K562 (cell line): Measurements from ENCODE around the gene NUDT9. TPM values are rescaled to one million over a fixed set of nuclear protein-coding genes. Genes with fewer than 3 reads are reported as not detected.

Source experiments
- CBX3 ChIP-seq, 2 experiments: IDR thresholded peaks; 1 replicate in 1 of 2; 2 replicates in 1 of 2; pipeline ENCODE4 v1.6.1; 2012; ENCODE audit warnings: inconsistent platforms in 2 of 2, low read length in 2 of 2, borderline replicate concordance in 1 of 2, control low read depth in 1 of 2
- RERE ChIP-seq: sonication (generic); formaldehyde crosslinking; IDR thresholded peaks from 2 replicates; pipeline ENCODE4 v1.8.0; 2023; ENCODE audit warnings: missing genetic modification reagents, mild to moderate bottlenecking, borderline replicate concordance
- ZNF592 ChIP-seq: fragments of 450-650 bp; IDR thresholded peaks from 2 replicates; pipeline ENCODE4 v1.6.1; 2017; ENCODE audit warnings: antibody characterized with exemption, mild to moderate bottlenecking
- polyA plus RNA-seq, 8 experiments: library from polyadenylated mRNA; depleted of rRNA in 4 of 8; stranded (reverse) in 5 of 8; unstranded in 3 of 8; fragments of >200 nt; fragmentation: Nextera tagmentation in 2 of 8; fragmentation: Illumina TruSeq in 1 of 8; extraction: Ambion mirVana in 2 of 8; extraction: Trizol in 1 of 8; gene quantifications; 2 replicates each; pipeline versions ENCODE4 v1.2.1 to v1.2.3, GENCODE V29; 2011 to 2014; ENCODE audit warnings: inconsistent platforms in 1 of 8, missing spikeins in 1 of 8
- total RNA-seq, 7 experiments: library from RNA; depleted of rRNA in 6 of 7; stranded (reverse); fragments of >200 nt in 6 of 7; fragmentation: Illumina TruSeq in 2 of 7; extraction: Trizol in 2 of 7; gene quantifications; 2 replicates each; pipeline versions ENCODE4 v1.2.1 to v1.2.3, GENCODE V29; 2011 to 2021; ENCODE audit warnings: low replicate concordance in 1 of 7
- TF ChIP-seq, protein P1 (sequence below): fragments of 450-650 bp; IDR thresholded peaks from 2 replicates; pipeline ENCODE4 v1.6.1; 2016; ENCODE audit warnings: low read depth
- TF ChIP-seq, protein P2 (sequence below): fragments of 250-450 bp; sonication (Bioruptor Pico); IDR thresholded peaks from 2 replicates; pipeline ENCODE4 v1.8.0; 2022; ENCODE audit warnings: inconsistent platforms, mild to moderate bottlenecking, moderate library complexity, borderline replicate concordance

The NUDT9 gene
- total and polyA plus RNA-seq, 9 of the 15 experiments (the other 6 are each of a cell fraction or from before 2014, with no cell fraction given), result 8.5 to 20.8 (median 18.0) TPM

- TF ChIP-seq ZNF592 (no peak), CBX3 (IDR thresholded peaks at IDR 0.05; ENCODE audit: borderline replicate concordance in 1 of 2, low read length in 2 of 2) (no peak), RERE (CRISPR knock-in tag) (no peak)
- TF ChIP-seq, protein P1, sequence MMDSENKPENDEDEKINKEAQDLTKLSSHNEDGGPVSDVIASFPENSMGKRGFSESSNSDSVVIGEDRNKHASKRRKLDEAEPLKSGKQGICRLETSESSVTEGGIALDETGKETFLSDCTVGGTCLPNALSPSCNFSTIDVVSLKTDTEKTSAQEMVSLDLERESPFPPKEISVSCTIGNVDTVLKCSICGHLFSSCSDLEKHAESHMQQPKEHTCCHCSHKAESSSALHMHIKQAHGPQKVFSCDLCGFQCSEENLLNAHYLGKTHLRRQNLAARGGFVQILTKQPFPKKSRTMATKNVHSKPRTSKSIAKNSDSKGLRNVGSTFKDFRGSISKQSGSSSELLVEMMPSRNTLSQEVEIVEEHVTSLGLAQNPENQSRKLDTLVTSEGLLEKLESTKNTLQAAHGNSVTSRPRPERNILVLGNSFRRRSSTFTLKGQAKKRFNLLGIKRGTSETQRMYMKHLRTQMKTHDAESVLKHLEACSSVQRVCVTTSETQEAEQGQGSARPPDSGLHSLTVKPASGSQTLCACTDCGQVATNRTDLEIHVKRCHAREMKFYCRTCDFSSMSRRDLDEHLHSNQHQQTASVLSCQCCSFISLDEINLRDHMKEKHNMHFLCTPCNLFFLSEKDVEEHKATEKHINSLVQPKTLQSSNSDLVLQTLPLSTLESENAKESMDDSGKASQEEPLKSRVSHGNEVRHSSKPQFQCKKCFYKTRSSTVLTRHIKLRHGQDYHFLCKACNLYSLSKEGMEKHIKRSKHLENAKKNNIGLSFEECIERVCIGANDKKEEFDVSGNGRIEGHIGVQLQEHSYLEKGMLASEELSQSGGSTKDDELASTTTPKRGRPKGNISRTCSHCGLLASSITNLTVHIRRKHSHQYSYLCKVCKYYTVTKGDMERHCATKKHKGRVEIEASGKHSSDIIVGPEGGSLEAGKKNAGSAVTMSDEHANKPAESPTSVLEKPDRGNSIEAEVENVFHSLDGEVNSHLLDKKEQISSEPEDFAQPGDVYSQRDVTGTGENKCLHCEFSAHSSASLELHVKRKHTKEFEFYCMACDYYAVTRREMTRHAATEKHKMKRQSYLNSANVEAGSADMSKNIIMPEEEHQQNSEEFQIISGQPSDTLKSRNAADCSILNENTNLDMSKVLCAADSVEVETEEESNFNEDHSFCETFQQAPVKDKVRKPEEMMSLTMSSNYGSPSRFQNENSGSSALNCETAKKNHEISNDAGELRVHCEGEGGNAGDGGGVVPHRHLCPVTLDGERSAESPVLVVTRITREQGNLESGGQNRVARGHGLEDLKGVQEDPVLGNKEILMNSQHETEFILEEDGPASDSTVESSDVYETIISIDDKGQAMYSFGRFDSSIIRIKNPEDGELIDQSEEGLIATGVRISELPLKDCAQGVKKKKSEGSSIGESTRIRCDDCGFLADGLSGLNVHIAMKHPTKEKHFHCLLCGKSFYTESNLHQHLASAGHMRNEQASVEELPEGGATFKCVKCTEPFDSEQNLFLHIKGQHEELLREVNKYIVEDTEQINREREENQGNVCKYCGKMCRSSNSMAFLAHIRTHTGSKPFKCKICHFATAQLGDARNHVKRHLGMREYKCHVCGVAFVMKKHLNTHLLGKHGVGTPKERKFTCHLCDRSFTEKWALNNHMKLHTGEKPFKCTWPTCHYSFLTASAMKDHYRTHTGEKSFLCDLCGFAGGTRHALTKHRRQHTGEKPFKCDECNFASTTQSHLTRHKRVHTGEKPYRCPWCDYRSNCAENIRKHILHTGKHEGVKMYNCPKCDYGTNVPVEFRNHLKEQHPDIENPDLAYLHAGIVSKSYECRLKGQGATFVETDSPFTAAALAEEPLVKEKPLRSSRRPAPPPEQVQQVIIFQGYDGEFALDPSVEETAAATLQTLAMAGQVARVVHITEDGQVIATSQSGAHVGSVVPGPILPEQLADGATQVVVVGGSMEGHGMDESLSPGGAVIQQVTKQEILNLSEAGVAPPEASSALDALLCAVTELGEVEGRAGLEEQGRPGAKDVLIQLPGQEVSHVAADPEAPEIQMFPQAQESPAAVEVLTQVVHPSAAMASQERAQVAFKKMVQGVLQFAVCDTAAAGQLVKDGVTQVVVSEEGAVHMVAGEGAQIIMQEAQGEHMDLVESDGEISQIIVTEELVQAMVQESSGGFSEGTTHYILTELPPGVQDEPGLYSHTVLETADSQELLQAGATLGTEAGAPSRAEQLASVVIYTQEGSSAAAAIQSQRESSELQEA, result no peak
- TF ChIP-seq, protein P2, sequence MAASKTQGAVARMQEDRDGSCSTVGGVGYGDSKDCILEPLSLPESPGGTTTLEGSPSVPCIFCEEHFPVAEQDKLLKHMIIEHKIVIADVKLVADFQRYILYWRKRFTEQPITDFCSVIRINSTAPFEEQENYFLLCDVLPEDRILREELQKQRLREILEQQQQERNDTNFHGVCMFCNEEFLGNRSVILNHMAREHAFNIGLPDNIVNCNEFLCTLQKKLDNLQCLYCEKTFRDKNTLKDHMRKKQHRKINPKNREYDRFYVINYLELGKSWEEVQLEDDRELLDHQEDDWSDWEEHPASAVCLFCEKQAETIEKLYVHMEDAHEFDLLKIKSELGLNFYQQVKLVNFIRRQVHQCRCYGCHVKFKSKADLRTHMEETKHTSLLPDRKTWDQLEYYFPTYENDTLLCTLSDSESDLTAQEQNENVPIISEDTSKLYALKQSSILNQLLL (CRISPR knock-in tag), result no peak
Measured at GRCh38 chr4:87410157-87410556, 12.2 kb upstream of the NUDT9 start (continued).
